Measurements from ENCODE around the gene IDH3B.
A peak's percentile ranks its signal among the peaks of the same experiment; 100 is the strongest.

The IDH3B gene

GRCh38 chr20:2656471-2657117, 7.4 kb downstream of the IDH3B start:
- DNase-seq (ENCODE audit: low spot score), result no peak

GRCh38 chr20:2655331-2656116, 8.5 kb downstream of the IDH3B start:
- DNase-seq (ENCODE audit: low spot score), result no peak

- no peak for DNase-seq (ENCODE audit: low spot score)
Observed at GRCh38 chr20:2654831-2655230, 9.2 kb downstream of the IDH3B start.

- peak; percentile 43 for DNase-seq (ENCODE audit: low spot score)
Observed at GRCh38 chr20:2654384-2654822, 9.6 kb downstream of the IDH3B start.

GRCh38 chr20:2653556-2654383, 10.2 kb downstream of the IDH3B start:
- DNase-seq (ENCODE audit: low spot score), result peak; percentile 43

GRCh38 chr20:2652724-2653555, 11.1 kb downstream of the IDH3B start:
- DNase-seq (ENCODE audit: low spot score), result no peak

- peak; percentile 97 for DNase-seq (ENCODE audit: low spot score)
Observed at GRCh38 chr20:2651772-2652723, 12.0 kb downstream of the IDH3B start, which contains the start of gene NOP56. Gene NOP56, plus strand, starts transcription at chr20:2652632. Its CDS starts 29 bp downstream, at chr20:2652661.

GRCh38 chr20:2643708-2644107, 20.3 kb downstream of the IDH3B start:
- DNase-seq (ENCODE audit: low spot score), result no peak

- no peak for DNase-seq (ENCODE audit: low spot score)
Observed at GRCh38 chr20:2640899-2641298, 23.1 kb downstream of the IDH3B start.

GRCh38 chr20:2640260-2640659, 23.8 kb downstream of the IDH3B start:
- no peak for DNase-seq (ENCODE audit: low spot score)

GRCh38 chr20:2637246-2637645, 26.8 kb downstream of the IDH3B start:
- DNase-seq (ENCODE audit: low spot score), result no peak

- no peak for DNase-seq (ENCODE audit: low spot score)
Observed at GRCh38 chr20:2633381-2633780, 30.6 kb downstream of the IDH3B start.

GRCh38 chr20:2631228-2631627, 32.8 kb downstream of the IDH3B start:
- DNase-seq (ENCODE audit: low spot score), result peak; percentile 58

GRCh38 chr20:2626853-2627541, 37.0 kb downstream of the IDH3B start:
- peak; percentile 85 for DNase-seq (ENCODE audit: low spot score)

- DNase-seq (ENCODE audit: low spot score), result no peak
Observed at GRCh38 chr20:2625062-2625461, 39.0 kb downstream of the IDH3B start.

GRCh38 chr20:2624190-2624589, 39.8 kb downstream of the IDH3B start:
- DNase-seq (ENCODE audit: low spot score), result no peak

GRCh38 chr20:2619961-2620595, 43.9 kb downstream of the IDH3B start:
- DNase-seq (ENCODE audit: low spot score), result peak; percentile 86

GRCh38 chr20:2619337-2619736, 44.7 kb downstream of the IDH3B start:
- no peak for DNase-seq (ENCODE audit: low spot score)

GRCh38 chr20:2618815-2619214, 45.2 kb downstream of the IDH3B start:
- DNase-seq (ENCODE audit: low spot score), result no peak

Measured in RKO (cell line).